Smooth muscle cell (in vitro differentiated cells): ENCODE data around the gene TDRD9. TPM values are rescaled to one million over a fixed set of nuclear protein-coding genes. Genes with fewer than 3 reads are reported as not detected.
A peak's percentile ranks its signal among the peaks of the same experiment; 100 is the strongest.

ENCODE experiments used
- DNase-seq: peaks from one replicate; lab custom pipeline; 2025; ENCODE audit not compliant: unreplicated experiment; lab: John Stamatoyannopoulos, UW
- H2AFZ ChIP-seq: fragments of 200-600 bp; sonication (generic); 2 replicates; pipeline ENCODE4 v1.6.0; 2016; ENCODE audit warnings: antibody characterized with exemption, low read depth, mild to moderate bottlenecking
- H3F3A ChIP-seq: fragments of 200-600 bp; sonication (generic); 2 replicates; pipeline ENCODE4 v1.6.0; 2017; ENCODE audit warnings: antibody characterized with exemption, low read depth
- H3K27ac ChIP-seq: fragments of 200-600 bp; sonication (generic); 2 replicates; pipeline ENCODE4 v1.5.1; 2016; ENCODE audit warnings: low read depth, mild to moderate bottlenecking
- H3K27me3 ChIP-seq: fragments of 200-600 bp; sonication (generic); 2 replicates; pipeline ENCODE4 v1.6.1; 2016; ENCODE audit warnings: low read depth, mild to moderate bottlenecking
- H3K36me3 ChIP-seq: fragments of 200-600 bp; sonication (generic); 2 replicates; pipeline ENCODE4 v1.5.1; 2016; ENCODE audit warnings: low read depth
- H3K4me1 ChIP-seq: fragments of 200-600 bp; sonication (generic); 2 replicates; pipeline ENCODE4 v1.5.1; 2016; ENCODE audit warnings: low read depth
- H3K4me2 ChIP-seq: fragments of 200-600 bp; sonication (generic); 2 replicates; pipeline ENCODE4 v1.6.0; 2016; ENCODE audit warnings: mild to moderate bottlenecking
- H3K4me3 ChIP-seq: fragments of 200-600 bp; sonication (generic); 2 replicates; pipeline ENCODE4 v1.5.1; 2016; ENCODE audit warnings: mild to moderate bottlenecking
- H3K79me2 ChIP-seq: fragments of 200-600 bp; sonication (generic); 2 replicates; pipeline ENCODE4 v1.6.0; 2016; ENCODE audit warnings: low read depth, mild to moderate bottlenecking
- H3K9ac ChIP-seq: fragments of 200-600 bp; sonication (generic); 2 replicates; pipeline ENCODE4 v1.6.0; 2016; ENCODE audit warnings: low read depth
- H3K9me3 ChIP-seq: fragments of 200-600 bp; sonication (generic); replicated peaks from 2 replicates; pipeline ENCODE4 v1.5.1; 2016; ENCODE audit warnings: low read depth
- H4K20me1 ChIP-seq: fragments of 200-600 bp; sonication (generic); 2 replicates; pipeline ENCODE4 v1.6.0; 2016; ENCODE audit warnings: low read depth
- WGBS: methylation state at CpG from one replicate; pipeline ENCODE4 v1.1.7; 2016; ENCODE audit warnings: low lambda C conversion rate; 5-methylcytosine and 5-hydroxymethylcytosine counted together
- polyA plus RNA-seq: library from polyadenylated mRNA; unstranded; fragments of >200 nt; fragmentation: Nextera tagmentation; extraction: Ambion mirVana; gene quantifications from 2 replicates; pipeline ENCODE4 v1.2.1, GENCODE V29; 2016
- total RNA-seq: library from RNA; depleted of rRNA; stranded (reverse); fragments of >200 nt; gene quantifications from 2 replicates; pipeline ENCODE4 v1.2.3, GENCODE V29; 2014
- TF ChIP-seq, protein P1 (sequence below): fragments of 200-600 bp; sonication (generic); IDR thresholded peaks from 2 replicates; pipeline ENCODE4 v1.5.1; 2017; ENCODE audit warnings: borderline replicate concordance, mild to moderate bottlenecking, antibody characterized with exemption; ENCODE audit not compliant: insufficient read depth, poor library complexity, severe bottlenecking

Gene TDRD9
- total and polyA plus RNA-seq, 2 experiments from 2014 or later: 1.0 TPM; not detected in 1

- Histone ChIP-seq H3K9ac (no peak overlapping the region), H4K20me1 (no peaks in the 10 kb centered on the region), H3K36me3 (no peaks in the 10 kb centered on the region), H3K4me1 (peaks cover 3% of the 10 kb centered on the region), H3F3A (no peaks in the 10 kb centered on the region), H3K79me2 (no peaks in the 10 kb centered on the region), H3K27me3 (no peaks in the 10 kb centered on the region), H3K27ac (no peak overlapping the region), H3K9me3 (no peaks in the 10 kb centered on the region), H3K4me2 (no peak overlapping the region), H2AFZ (no peak overlapping the region), H3K4me3 (no peak overlapping the region)
- 93% methylated on average over 15 of the region's 15 CpGs for WGBS
- TF ChIP-seq, protein P1, sequence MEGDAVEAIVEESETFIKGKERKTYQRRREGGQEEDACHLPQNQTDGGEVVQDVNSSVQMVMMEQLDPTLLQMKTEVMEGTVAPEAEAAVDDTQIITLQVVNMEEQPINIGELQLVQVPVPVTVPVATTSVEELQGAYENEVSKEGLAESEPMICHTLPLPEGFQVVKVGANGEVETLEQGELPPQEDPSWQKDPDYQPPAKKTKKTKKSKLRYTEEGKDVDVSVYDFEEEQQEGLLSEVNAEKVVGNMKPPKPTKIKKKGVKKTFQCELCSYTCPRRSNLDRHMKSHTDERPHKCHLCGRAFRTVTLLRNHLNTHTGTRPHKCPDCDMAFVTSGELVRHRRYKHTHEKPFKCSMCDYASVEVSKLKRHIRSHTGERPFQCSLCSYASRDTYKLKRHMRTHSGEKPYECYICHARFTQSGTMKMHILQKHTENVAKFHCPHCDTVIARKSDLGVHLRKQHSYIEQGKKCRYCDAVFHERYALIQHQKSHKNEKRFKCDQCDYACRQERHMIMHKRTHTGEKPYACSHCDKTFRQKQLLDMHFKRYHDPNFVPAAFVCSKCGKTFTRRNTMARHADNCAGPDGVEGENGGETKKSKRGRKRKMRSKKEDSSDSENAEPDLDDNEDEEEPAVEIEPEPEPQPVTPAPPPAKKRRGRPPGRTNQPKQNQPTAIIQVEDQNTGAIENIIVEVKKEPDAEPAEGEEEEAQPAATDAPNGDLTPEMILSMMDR: no peak
- DNase-seq: no peak
Measured at GRCh38 chr14:104081951-104082464, 153.8 kb downstream of the TDRD9 start.

DNA sequence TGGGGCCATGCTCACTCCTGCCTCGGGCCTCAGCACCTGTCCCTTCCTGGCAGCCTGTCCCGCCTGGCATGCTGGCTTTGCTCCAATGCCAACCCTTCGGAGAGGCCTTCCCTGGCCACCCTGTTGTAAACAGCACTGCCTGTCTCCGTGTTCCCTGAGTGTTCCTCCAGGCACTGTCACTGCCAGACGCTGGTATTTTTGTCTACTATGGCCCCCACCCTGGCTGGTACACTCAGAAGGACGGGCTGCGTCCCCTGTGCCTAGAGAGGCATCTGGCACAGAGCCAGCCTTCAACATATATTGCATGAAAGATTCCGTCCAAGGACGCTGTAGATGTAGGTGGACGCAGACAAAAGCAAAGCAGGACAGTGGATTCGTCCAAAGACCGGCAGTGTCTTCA lies 154.6 kb downstream of the TDRD9 start:
- no peak overlapping the region for H3K4me3 ChIP-seq
- H3K4me2 ChIP-seq: no peak overlapping the region
- peaks cover 3% of the 10 kb centered on the region for H3K4me1 ChIP-seq
- H3K79me2 ChIP-seq: no peaks in the 10 kb centered on the region
- no peaks in the 10 kb centered on the region for H3K27me3 ChIP-seq
- H2AFZ ChIP-seq: no peak overlapping the region
- no peaks in the 10 kb centered on the region for H3K9me3 ChIP-seq
- TF ChIP-seq, protein P1: no peak
- no peaks in the 10 kb centered on the region for H4K20me1 ChIP-seq
- H3K9ac ChIP-seq: no peak overlapping the region
- H3F3A ChIP-seq: no peaks in the 10 kb centered on the region
- no peak for DNase-seq
- H3K27ac ChIP-seq: no peak overlapping the region
- WGBS: 89% methylated on average over 12 of the region's 12 CpGs
- H3K36me3 ChIP-seq: no peaks in the 10 kb centered on the region

DNA sequence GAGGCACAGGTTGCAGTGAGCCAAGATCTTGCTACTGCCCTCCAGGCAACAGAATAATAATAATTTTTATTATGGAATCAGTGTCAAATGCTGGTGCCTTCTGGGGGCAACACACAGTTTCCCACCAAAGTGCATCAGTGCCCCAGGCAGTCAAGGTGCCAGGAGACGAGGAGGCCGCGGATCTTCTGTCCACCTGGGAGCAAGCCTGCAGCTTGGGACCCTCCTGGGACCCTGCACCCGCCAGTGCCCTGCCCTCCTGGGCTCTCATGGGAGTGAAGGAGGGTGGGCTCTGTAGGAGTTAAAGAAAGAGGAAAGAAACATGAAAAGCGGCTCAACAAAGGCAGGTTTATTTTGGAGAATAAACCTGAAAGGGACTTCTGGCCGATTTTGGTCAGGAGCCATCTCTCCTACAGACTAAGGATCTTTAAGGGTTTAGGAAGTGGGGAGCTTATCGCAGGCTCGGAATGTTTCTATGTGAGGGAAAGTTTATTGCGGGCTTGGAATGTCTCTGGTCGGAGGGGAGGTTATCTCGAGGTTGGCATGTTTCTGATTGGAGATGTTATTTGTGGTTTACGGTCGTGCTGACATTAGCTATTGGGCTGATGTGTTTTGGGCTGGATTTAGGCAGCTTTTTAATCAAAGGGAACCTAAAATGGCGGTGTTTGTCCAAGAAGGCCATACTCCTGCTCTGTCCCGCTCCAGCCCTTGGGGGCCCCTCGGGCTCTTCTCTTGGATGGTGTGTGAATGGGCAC lies 156.2 kb downstream of the TDRD9 start:
- Histone ChIP-seq H3K9ac (no peak overlapping the region), H4K20me1 (no peaks in the 10 kb centered on the region), H3K4me2 (peak overlapping the region; percentile 76), H3F3A (no peaks in the 10 kb centered on the region), H3K4me3 (no peak overlapping the region), H3K27ac (no peak overlapping the region), H2AFZ (peak overlapping the region; percentile 54), H3K9me3 (no peaks in the 10 kb centered on the region), H3K27me3 (no peaks in the 10 kb centered on the region), H3K36me3 (no peaks in the 10 kb centered on the region), H3K79me2 (no peaks in the 10 kb centered on the region), H3K4me1 (peaks cover 3% of the 10 kb centered on the region)
- whole genome bisulfite sequencing: 43% methylated on average over 16 of the region's 16 CpGs
- TF ChIP-seq, protein P1: no peak
- no peak for DNase-seq
